GM12891 (cell line): ENCODE measurements around the gene VTI1A.

ENCODE experiments used
- PAX5 ChIP-seq: IDR thresholded peaks from 2 replicates; pipeline ENCODE4 v1.6.1; 2011; ENCODE audit warnings: low read length, moderate library complexity, mild to moderate bottlenecking; ENCODE audit not compliant: insufficient read depth, severe bottlenecking
- POLR2A ChIP-seq: IDR thresholded peaks from 2 replicates; pipeline ENCODE4 v1.6.1; 2011; ENCODE audit warnings: low read depth, low read length, control low read depth
- POLR2AphosphoS5 ChIP-seq: IDR thresholded peaks from 2 replicates; pipeline ENCODE4 v1.6.1; 2011; ENCODE audit warnings: low read depth, low read length, control low read depth
- POU2F2 ChIP-seq: IDR thresholded peaks from 2 replicates; pipeline ENCODE4 v1.6.1; 2011; ENCODE audit warnings: low read depth, mild to moderate bottlenecking, control low read depth, low read length, moderate library complexity
- SPI1 ChIP-seq: IDR thresholded peaks from 2 replicates; pipeline ENCODE4 v1.6.1; 2011; ENCODE audit warnings: low read depth, low read length, control low read depth
- TAF1 ChIP-seq: IDR thresholded peaks from 2 replicates; pipeline ENCODE4 v1.6.1; 2011; ENCODE audit warnings: low read depth, low read length, control low read depth

- TF ChIP-seq POLR2A: no peak
- no peak for TF ChIP-seq POLR2AphosphoS5
- TF ChIP-seq TAF1: no peak
- no peak for TF ChIP-seq PAX5
- TF ChIP-seq SPI1: no peak
- no peak for TF ChIP-seq POU2F2
Observed at GRCh38 chr10:112765717-112766235, 318.8 kb downstream of the VTI1A start.
